Upper lobe of left lung (tissue), 4 donors: Measurements from ENCODE around the gene COL27A1.

ENCODE experiments used
- CTCF ChIP-seq, 6 experiments: fragments of 450-650 bp in 4 of 6; fragments of 200-600 bp in 2 of 6; sonication (generic) in 2 of 6; IDR thresholded peaks; one replicate each; pipeline ENCODE4 v1.5.1; 2016 to 2019; ENCODE audit warnings: antibody characterized with exemption in 6 of 6
- EP300 ChIP-seq, 4 donors: sonication (generic); formaldehyde crosslinking; IDR thresholded peaks; one replicate each; pipeline ENCODE4 v1.5.1; 2017; ENCODE audit warnings: antibody characterized with exemption in 4 of 4, control low read depth in 2 of 4
- POLR2A ChIP-seq, 4 donors: fragments of 450-650 bp; IDR thresholded peaks; one replicate each; pipeline ENCODE4 v1.5.1; 2016 to 2017; ENCODE audit warnings: antibody characterized with exemption in 4 of 4, mild to moderate bottlenecking in 2 of 4

DNA sequence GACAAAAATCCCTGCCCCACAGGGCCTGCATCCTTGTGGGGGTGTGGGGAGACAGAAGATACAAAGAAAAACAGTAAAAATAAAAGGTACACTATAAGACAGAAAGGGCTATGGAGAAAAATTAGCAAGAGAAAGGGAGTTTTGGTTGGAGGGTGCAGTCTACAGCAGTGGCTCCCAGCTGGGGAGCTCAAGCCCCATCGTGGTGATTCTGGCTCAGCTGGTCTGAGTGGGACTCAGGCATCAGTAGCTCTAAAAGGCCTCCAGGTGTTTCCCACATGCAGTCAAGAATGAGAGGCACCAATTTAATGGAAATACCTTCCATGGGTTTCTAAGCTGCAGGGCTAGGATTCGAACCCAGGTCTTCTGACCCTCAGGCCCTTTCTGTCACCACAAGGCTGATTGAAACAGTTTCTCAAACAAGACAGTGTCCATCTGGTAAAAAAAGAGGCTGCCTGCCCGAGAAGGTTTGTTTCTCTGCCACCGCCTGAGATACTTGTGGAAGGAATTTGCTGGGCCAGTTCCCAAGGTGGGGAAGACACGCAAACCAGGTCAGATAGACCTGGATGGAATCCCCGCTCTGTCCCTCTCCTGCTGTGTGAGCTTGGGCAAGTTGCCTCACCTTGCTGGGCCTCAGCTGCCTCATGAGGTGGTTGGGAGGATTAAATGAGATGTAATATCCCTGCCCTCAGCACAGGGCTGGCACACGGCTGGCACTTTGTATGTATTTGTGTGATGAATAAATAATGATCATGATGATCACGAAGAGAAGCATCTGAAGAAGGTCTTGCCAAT, 43.1 kb downstream of the COL27A1 start:
- TF ChIP-seq CTCF (IDR thresholded peaks at IDR 0.05) (no peak), POLR2A (IDR thresholded peaks at IDR 0.05) (no peak), EP300 (IDR thresholded peaks at IDR 0.05) (no peak)
